ENCODE data around the gene PRR22. TPM values are rescaled to one million over a fixed set of nuclear protein-coding genes. Genes with fewer than 3 reads are reported as not detected.

PRR22 gene
- total RNA-seq, 1 donor from 2014 or later: 3.1 TPM

DNA sequence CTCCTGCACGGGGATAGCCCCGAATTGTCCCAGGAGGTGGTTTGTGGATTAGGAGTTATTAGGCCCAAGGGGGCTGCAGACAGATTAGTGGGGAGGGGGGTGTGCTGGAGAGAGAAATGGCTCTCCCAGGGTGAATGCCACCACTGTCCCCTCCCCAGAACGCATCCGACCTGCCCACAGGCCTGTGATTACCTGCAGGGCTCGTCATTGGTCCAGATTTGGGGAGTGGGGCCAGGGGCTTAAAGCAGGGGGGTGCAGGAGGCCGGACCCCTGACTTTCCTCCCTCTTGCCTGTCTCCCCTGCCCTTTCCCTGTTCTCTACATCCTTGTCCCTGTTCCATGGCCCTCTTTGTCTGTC, 21.6 kb upstream of the PRR22 start:
- Mint-ChIP-seq H3K4me3 (ENCODE audit: unreplicated experiment) (no peak overlapping the region), H3K36me3 (ENCODE audit: unreplicated experiment) (no peaks in the 10 kb centered on the region), H3K4me1 (ENCODE audit: unreplicated experiment) (peaks cover 5% of the 10 kb centered on the region), H3K27ac (ENCODE audit: unreplicated experiment) (no peak overlapping the region), H3K9me3 (ENCODE audit: unreplicated experiment) (no peaks in the 10 kb centered on the region), H3K27me3 (ENCODE audit: unreplicated experiment) (peaks cover 31% of the 10 kb centered on the region)
- DNase-seq (ENCODE audit: extremely low spot score, unreplicated experiment): no peak
- TF ChIP-seq, protein P1, sequence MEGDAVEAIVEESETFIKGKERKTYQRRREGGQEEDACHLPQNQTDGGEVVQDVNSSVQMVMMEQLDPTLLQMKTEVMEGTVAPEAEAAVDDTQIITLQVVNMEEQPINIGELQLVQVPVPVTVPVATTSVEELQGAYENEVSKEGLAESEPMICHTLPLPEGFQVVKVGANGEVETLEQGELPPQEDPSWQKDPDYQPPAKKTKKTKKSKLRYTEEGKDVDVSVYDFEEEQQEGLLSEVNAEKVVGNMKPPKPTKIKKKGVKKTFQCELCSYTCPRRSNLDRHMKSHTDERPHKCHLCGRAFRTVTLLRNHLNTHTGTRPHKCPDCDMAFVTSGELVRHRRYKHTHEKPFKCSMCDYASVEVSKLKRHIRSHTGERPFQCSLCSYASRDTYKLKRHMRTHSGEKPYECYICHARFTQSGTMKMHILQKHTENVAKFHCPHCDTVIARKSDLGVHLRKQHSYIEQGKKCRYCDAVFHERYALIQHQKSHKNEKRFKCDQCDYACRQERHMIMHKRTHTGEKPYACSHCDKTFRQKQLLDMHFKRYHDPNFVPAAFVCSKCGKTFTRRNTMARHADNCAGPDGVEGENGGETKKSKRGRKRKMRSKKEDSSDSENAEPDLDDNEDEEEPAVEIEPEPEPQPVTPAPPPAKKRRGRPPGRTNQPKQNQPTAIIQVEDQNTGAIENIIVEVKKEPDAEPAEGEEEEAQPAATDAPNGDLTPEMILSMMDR (IDR thresholded peaks at IDR 0.05): no peak

DNA sequence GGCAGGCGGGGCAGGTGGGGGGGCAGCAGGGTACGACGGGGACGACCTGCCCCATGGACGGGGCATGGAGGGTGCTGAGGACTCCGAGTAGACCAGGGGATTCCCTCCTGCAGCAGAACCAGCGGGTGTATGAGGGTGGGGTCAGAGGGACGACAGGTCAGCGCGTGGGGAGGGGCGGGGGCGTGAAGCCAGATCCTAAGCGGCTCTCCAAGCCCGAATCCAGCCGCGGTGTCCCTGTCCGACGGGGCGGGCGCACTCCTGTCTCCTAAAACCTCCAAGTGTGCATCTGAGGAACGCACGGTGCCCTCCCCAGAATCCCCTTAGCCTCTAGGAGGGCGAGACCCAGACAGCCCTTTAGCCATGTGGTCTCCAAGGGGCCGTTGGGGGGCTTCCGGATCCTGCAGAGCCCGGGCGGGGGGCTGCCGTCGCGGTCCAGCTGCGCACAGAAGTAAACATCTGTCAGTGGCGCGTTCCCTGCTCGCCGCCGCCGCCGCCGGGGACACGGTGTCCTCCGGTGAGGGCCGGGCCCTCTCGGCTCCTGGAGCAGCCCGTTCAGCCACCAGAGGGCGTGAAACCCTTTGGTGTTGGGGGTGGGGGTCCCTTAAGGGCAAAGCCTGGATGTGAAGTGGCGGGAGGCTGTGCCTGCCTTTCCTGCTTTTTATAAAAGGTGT, 21.1 kb upstream of the PRR22 start:
- TF ChIP-seq, protein P1 (IDR thresholded peaks at IDR 0.05): peak; percentile 75
- Mint-ChIP-seq H3K36me3 (ENCODE audit: unreplicated experiment) (no peaks in the 10 kb centered on the region), H3K27ac (ENCODE audit: unreplicated experiment) (no peak overlapping the region), H3K4me3 (ENCODE audit: unreplicated experiment) (no peak overlapping the region), H3K9me3 (ENCODE audit: unreplicated experiment) (no peaks in the 10 kb centered on the region), H3K4me1 (ENCODE audit: unreplicated experiment) (peaks cover 5% of the 10 kb centered on the region), H3K27me3 (ENCODE audit: unreplicated experiment) (peaks cover 31% of the 10 kb centered on the region)
- no peak for DNase-seq (ENCODE audit: extremely low spot score, unreplicated experiment)

DNA sequence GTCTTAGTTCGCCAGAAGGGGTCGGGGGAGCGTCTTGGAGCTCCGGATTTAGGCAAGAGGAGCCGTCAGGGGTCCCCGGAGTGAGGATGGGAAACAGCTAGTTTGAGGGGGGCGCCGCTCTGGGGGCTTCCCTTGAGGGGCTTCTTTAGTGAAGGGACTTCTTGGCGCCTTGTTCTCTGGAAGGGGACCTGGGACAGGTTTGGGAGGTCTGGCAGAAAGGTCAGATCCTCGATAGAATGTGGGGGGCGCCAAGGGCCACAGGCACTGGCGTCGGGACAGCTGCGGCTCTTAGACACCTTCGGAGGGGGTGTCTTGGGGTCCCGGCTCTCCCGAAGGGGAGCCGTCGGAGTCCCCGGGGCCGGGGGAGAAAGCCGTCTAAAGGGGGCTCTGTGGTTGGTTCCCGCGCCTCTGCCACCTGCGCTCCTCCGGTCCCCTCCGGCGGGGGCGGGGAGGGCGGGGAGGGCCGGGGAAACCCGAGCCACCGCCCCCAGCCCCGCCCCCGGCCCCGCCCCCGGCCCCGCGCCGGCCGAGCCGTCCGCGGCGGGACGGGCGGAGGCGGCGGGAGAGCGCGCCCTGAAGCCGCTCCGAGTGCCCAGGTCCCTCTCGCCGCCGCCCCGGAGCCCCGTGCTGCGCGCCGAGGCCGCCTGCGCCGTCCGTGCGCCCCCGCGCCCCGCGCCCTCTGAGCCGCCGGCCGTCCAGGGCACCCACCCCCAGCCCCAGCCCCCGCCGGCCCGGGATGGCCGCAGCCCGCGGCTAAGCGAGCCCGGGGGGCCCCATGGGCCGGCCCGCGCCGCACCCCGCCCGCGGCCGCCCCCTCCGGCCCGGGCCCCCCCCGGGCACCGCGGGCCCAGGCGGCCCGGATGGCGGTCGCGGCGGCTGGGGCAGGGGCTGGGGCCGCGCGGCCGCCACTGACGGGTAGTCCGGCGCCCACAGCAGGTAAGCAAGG, 20.2 kb upstream of the PRR22 start, which contains the start of gene NRTN:
Gene NRTN (plus strand): TSS at position 552 of the 946 bp plus-strand sequence. CDS start 19,099 bp downstream, outside the sequence.
- H3K36me3 Mint-ChIP-seq (ENCODE audit: unreplicated experiment): no peaks in the 10 kb centered on the region
- peaks cover 5% of the 10 kb centered on the region for H3K4me1 Mint-ChIP-seq (ENCODE audit: unreplicated experiment)
- no peaks in the 10 kb centered on the region for H3K9me3 Mint-ChIP-seq (ENCODE audit: unreplicated experiment)
- H3K4me3 Mint-ChIP-seq (ENCODE audit: unreplicated experiment): peak within 1 kb of the TSS; percentile 64
- no peak within 1 kb of the TSS for H3K27ac Mint-ChIP-seq (ENCODE audit: unreplicated experiment)
- TF ChIP-seq, protein P1 (IDR thresholded peaks at IDR 0.05): no peak
- H3K27me3 Mint-ChIP-seq (ENCODE audit: unreplicated experiment): peaks cover 31% of the 10 kb centered on the region
- no peak for DNase-seq (ENCODE audit: extremely low spot score, unreplicated experiment)

DNA sequence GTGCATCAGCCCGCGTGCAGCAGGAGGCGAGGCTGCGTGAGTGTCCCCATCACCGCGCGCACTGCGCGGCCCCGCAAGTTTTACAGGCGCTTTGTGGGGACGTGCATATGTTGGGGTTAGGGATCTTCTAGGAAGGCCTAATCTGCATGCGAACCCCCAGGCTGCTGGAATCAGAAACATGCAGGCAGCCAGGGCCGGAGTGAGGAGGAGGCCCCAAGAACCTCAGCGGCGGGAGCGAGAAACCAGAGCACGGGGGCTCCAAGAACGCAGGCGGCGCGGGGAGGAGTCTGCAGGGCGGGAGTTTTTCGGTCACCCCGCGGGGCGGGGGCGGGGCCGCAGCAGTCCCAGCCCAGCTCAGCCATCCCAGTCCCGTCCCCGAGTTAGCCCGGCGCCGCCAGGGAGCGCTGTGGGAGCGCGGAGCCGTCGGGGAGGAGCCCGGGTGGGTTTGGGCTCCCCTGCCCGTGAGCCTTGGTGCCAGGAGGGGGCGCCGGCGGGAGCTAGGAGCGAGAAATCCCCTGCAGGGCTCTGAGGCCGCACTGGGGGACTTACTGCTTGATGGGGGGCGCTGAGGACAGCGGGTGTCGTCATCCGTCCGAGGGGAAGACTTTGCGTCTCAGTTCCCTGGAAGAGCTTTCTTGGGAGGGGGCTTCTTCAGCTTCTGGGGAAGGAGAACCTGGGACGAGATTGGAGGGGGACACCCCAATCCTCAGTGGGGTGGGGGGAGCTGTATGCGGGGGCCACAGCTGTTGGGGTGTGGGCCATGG, 19.4 kb upstream of the PRR22 start:
- peak; percentile 96 for DNase-seq (ENCODE audit: extremely low spot score, unreplicated experiment)
- TF ChIP-seq, protein P1 (IDR thresholded peaks at IDR 0.05): peak; percentile 95
- Mint-ChIP-seq H3K9me3 (ENCODE audit: unreplicated experiment) (no peaks in the 10 kb centered on the region), H3K27me3 (ENCODE audit: unreplicated experiment) (peaks cover 32% of the 10 kb centered on the region), H3K4me3 (ENCODE audit: unreplicated experiment) (peak overlapping the region; percentile 64), H3K36me3 (ENCODE audit: unreplicated experiment) (no peaks in the 10 kb centered on the region), H3K27ac (ENCODE audit: unreplicated experiment) (no peak overlapping the region), H3K4me1 (ENCODE audit: unreplicated experiment) (peaks cover 5% of the 10 kb centered on the region)
